ENCODE results near the gene METRNL. TPM values are rescaled to one million over a fixed set of nuclear protein-coding genes. Genes with fewer than 3 reads are reported as not detected.
A peak's percentile ranks its signal among the peaks of the same experiment; 100 is the strongest.

Gene METRNL
- total RNA-seq, 2 donors from 2014 or later: 141 to 180 TPM

GRCh38 chr17:83057397-83057761, 22.0 kb upstream of the METRNL start:
- ATAC-seq (ENCODE audit: insufficient number of reproducible peaks, low FRiP score, low read depth): no peak
- Histone ChIP-seq H3K9me3 (no peaks in the 10 kb centered on the region), H3K4me1 (ENCODE audit: control insufficient read depth in 1 of 2, low read depth in 2 of 2) (peaks cover 12 to 40% of the 10 kb centered on the region in 2 donors), H3K4me3 (no peak overlapping the region), H3K27ac (peak overlapping the region in 1 of 2 donors; percentile 85), H3K27me3 (replicated peaks; ENCODE audit: insufficient read depth) (no peaks in the 10 kb centered on the region), H3K36me3 (no peaks in the 10 kb centered on the region)
- TF ChIP-seq CTCF (IDR thresholded peaks at IDR 0.05): no peak
- no peak for DNase-seq (ENCODE audit: low spot score)

GRCh38 chr17:83057793-83058265, 21.6 kb upstream of the METRNL start:
- ATAC-seq (ENCODE audit: insufficient number of reproducible peaks, low FRiP score, low read depth): no peak
- Histone ChIP-seq H3K9me3 (no peaks in the 10 kb centered on the region), H3K27me3 (replicated peaks; ENCODE audit: insufficient read depth) (no peaks in the 10 kb centered on the region), H3K4me1 (ENCODE audit: control insufficient read depth in 1 of 2, low read depth in 2 of 2) (peaks cover 12 to 40% of the 10 kb centered on the region in 2 donors), H3K4me3 (no peak overlapping the region), H3K27ac (peak overlapping the region in 1 of 2 donors; percentile 11), H3K36me3 (no peaks in the 10 kb centered on the region)
- no peak for DNase-seq (ENCODE audit: low spot score)
- no peak for TF ChIP-seq CTCF (IDR thresholded peaks at IDR 0.05)

- no peak for TF ChIP-seq CTCF (IDR thresholded peaks at IDR 0.05)
These were observed 21.1 kb upstream of the METRNL start for GRCh38 chr17:83058266-83058798.

GRCh38 chr17:83061586-83061985, 17.8 kb upstream of the METRNL start:
- DNase-seq (ENCODE audit: low spot score) (no peak), ATAC-seq (ENCODE audit: insufficient number of reproducible peaks, low FRiP score, low read depth) (no peak)
- no peaks in the 10 kb centered on the region for H3K36me3 ChIP-seq
- no peak overlapping the region for H3K27ac ChIP-seq
- TF ChIP-seq CTCF (IDR thresholded peaks at IDR 0.05): no peak
- no peaks in the 10 kb centered on the region for H3K9me3 ChIP-seq
- H3K27me3 ChIP-seq (replicated peaks; ENCODE audit: insufficient read depth): no peaks in the 10 kb centered on the region
- H3K4me3 ChIP-seq: no peak overlapping the region
- peaks cover 7 to 20% of the 10 kb centered on the region in 2 donors for H3K4me1 ChIP-seq (ENCODE audit: control insufficient read depth in 1 of 2, low read depth in 2 of 2)

More at GRCh38 chr17:83058266-83058798, 21.1 kb upstream of the METRNL start:
- DNase-seq (ENCODE audit: low spot score): peak; percentile 2
- H3K36me3 ChIP-seq: no peaks in the 10 kb centered on the region
- no peak overlapping the region for H3K4me3 ChIP-seq
- H3K27me3 ChIP-seq (replicated peaks; ENCODE audit: insufficient read depth): no peaks in the 10 kb centered on the region
- no peak for ATAC-seq (ENCODE audit: insufficient number of reproducible peaks, low FRiP score, low read depth)
- H3K27ac ChIP-seq: peak overlapping the region in 1 of 2 donors; percentile 11
- peaks cover 12 to 36% of the 10 kb centered on the region in 2 donors for H3K4me1 ChIP-seq (ENCODE audit: control insufficient read depth in 1 of 2, low read depth in 2 of 2)
- no peaks in the 10 kb centered on the region for H3K9me3 ChIP-seq

- no peak for TF ChIP-seq CTCF (IDR thresholded peaks at IDR 0.05)
- ATAC-seq (ENCODE audit: insufficient number of reproducible peaks, low FRiP score, low read depth) (no peak), DNase-seq (ENCODE audit: low spot score) (peak; percentile 1)
- Histone ChIP-seq H3K27me3 (replicated peaks; ENCODE audit: insufficient read depth) (no peaks in the 10 kb centered on the region), H3K4me1 (ENCODE audit: control insufficient read depth in 1 of 2, low read depth in 2 of 2) (peaks cover 3 to 13% of the 10 kb centered on the region in 2 donors), H3K9me3 (no peaks in the 10 kb centered on the region), H3K4me3 (no peak overlapping the region), H3K36me3 (no peaks in the 10 kb centered on the region), H3K27ac (no peak overlapping the region)
These were observed 17.2 kb upstream of the METRNL start for GRCh38 chr17:83062011-83062817.

Measured in thoracic aorta (tissue), 2 donors.